GM15510 (cell line): ENCODE data around the gene SLC16A4.

ENCODE experiments used
- POLR2A ChIP-seq: IDR thresholded peaks from 3 replicates; pipeline ENCODE4 v1.6.1; 2011; ENCODE audit warnings: borderline replicate concordance; ENCODE audit not compliant: insufficient read length; ENCODE audit errors: extremely low read depth

The SLC16A4 gene

DNA sequence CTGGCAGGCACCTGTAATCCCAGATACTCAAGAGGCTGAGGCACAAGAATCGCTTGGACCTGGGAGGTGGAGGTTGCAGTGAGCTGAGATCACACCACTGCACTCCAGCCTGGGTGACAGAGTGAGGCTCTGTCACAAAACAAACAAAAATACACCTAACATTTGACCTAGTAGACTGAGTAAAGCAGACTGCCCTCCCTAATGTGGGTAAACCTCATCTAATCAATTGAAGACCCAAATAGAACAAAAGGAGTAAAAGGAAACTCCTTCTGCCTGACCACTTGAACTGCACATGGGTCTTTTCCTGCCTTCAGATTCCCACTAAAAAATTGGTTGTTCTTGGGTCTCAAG, 70.7 kb downstream of the SLC16A4 start:
- TF ChIP-seq POLR2A, result no peak

DNA sequence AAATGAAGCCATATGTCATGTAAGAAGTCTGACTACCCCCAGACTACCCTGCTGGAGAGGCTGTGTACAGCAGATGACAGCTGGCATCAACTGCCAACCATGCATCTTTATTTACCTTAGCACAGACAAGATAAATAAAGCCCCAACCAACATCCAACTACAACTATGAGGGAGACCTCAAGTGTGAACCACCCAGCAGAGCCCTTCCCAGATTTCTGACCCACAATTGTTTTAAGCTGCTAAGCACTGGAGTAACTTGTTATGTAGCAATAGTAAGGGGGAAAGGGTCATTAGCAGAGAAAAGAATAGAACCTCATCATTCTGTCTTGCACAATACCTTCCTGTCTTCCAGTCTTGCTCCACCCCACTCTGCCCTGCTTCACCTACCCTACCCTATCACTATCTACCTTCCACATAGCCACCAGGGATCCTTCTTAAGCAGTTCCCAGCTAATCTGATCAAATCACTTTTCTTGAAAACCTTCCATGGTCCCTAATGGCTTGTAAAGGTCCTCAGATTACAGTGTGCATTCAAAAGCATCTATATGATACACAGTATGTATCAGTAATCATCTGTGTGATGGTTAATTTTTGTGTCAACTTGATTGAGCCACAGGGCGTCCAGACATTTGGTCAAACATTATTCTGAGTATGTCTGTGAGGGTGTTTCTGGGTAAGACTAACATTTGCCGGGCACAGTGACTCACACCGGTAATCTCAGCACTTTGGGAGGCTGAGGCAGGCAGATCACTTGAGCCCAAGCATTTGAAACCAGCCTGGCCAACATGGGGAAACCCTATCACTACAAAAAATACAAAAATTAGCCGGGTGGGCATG, 71.3 kb downstream of the SLC16A4 start:
- TF ChIP-seq POLR2A, result no peak

DNA sequence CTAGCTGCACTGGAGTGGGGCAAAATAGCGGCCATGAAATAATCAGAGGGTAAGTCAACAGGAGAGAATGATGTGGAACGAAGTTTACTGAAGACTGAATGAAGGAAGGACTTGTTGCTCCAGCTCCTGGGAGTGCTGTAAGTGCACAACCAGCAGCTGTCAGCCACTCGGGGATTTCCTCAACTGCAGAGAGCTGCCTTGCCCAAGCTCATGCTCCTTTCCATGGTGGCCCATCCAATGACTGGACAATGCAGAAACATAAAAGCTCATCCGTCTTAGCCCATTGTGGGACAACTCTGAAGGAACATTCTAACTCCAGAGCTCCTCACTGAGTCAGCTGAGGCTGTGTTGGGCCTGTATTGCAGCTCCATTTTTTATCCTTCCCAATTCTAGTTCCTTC, 72.8 kb downstream of the SLC16A4 start:
- TF ChIP-seq POLR2A, result no peak

DNA sequence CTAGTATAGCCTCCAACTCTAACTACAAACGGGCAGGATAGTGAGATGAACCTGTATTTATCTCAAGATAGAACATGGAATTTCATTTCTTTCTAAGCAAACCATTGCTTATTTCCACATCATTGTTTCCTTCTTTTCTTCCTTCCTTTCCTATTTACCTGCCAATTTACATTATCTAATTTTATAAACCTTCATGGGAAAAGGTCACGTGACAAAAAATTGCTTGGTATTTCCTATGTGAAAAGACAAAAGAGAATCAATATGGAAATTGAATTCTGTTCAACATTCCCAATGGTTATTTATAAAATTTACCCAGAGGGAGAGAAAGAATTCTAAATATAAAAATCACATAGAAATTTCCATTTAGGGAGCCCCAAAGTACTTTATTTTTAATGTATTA, 74.1 kb downstream of the SLC16A4 start:
- TF ChIP-seq POLR2A, result no peak
